ENCODE measurements around the gene EIF3A. TPM values are rescaled to one million over a fixed set of nuclear protein-coding genes. Genes with fewer than 3 reads are reported as not detected.
"Not testable (repeated sequence)": the region's sequence is repeated elsewhere in the genome, so short reads cannot be mapped to it uniquely, and the experiment has no call there.

The EIF3A gene
- polyA plus RNA-seq, 1 donor from 2014 or later = 38.6 TPM

DNA sequence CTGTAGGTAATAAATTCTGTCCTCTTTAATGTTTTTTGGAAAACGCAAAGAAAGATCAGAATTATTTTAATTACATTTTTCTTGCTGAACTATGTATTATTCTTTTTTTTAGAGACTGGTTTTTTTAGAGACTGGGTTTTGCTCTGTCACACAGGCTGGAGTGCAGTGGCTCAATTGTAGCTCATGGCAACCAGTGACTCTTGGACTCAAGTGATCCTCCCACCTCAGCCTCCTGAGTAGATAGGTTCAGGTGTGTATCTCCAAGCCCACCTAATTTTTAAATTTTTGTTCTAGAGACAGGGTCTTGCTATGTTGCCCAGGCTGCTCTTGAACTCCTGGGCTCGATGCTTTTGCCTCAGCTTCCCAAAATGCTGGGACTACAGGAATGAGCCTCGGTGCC is 18.0 kb upstream of the EIF3A start (continued):
- TF ChIP-seq, protein P1, sequence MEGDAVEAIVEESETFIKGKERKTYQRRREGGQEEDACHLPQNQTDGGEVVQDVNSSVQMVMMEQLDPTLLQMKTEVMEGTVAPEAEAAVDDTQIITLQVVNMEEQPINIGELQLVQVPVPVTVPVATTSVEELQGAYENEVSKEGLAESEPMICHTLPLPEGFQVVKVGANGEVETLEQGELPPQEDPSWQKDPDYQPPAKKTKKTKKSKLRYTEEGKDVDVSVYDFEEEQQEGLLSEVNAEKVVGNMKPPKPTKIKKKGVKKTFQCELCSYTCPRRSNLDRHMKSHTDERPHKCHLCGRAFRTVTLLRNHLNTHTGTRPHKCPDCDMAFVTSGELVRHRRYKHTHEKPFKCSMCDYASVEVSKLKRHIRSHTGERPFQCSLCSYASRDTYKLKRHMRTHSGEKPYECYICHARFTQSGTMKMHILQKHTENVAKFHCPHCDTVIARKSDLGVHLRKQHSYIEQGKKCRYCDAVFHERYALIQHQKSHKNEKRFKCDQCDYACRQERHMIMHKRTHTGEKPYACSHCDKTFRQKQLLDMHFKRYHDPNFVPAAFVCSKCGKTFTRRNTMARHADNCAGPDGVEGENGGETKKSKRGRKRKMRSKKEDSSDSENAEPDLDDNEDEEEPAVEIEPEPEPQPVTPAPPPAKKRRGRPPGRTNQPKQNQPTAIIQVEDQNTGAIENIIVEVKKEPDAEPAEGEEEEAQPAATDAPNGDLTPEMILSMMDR (IDR thresholded peaks at IDR 0.05; ENCODE audit: poor library complexity, severe bottlenecking) = no peak
- TF ChIP-seq RAD21 (conservative IDR thresholded peaks at IDR 0.05) = no peak

DNA sequence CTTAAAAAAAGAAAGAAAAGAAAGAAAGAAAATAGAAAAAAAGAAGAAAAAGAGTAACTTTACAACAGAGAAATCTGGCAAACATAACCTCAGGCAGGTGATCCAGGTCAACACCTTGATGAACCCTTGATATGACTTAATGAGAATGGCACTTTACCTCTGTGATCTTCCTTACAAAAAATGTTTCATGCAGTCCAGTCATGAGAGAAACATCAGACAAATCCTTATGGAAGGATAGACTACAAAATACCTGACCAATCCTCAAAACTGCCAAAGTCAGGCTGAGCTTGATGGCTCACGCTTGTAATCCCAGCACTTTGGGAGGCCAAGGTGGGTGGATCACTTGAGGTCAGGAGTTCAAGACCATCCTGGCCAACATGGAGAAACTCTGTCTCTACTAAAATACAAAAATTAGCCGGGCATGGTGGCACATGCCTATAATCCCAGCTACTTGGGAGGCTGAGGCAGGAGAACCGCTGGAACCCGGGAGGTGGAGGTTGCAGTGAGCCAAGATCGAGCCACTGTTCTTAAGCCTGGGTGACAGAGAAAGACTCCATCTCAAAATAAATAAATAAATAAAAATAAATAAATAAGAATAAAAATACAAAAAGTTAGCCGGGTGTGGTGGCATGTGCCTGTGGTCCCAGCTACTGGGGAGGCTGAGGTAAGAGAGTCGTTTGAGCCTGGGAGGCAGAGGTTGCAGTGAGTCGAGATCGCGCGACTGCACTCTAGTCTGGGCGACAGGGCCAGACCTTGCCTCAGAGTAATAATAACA is 16.2 kb upstream of the EIF3A start:
- H3K79me2 ChIP-seq (replicated peaks; ENCODE audit: insufficient read depth, low read length); H4K20me1 ChIP-seq (ENCODE audit: insufficient read depth); H3K36me3 ChIP-seq (ENCODE audit: insufficient read depth, low read length); H3K27ac ChIP-seq (ENCODE audit: low read length); H3F3A ChIP-seq (ENCODE audit: insufficient read depth, low read length, poor library complexity, severe bottlenecking); H3K9me2 ChIP-seq (ENCODE audit: insufficient read depth, low read length); H2AFZ ChIP-seq (ENCODE audit: low read depth, low read length); H3K27me3 ChIP-seq (ENCODE audit: insufficient read depth, low read depth, low read length); H3K9me3 ChIP-seq (ENCODE audit: low read length); H3K4me3 ChIP-seq (ENCODE audit: low read length); H3K9ac ChIP-seq (ENCODE audit: low read length); H3K4me2 ChIP-seq (ENCODE audit: low read length): not testable (repeated sequence)

DNA sequence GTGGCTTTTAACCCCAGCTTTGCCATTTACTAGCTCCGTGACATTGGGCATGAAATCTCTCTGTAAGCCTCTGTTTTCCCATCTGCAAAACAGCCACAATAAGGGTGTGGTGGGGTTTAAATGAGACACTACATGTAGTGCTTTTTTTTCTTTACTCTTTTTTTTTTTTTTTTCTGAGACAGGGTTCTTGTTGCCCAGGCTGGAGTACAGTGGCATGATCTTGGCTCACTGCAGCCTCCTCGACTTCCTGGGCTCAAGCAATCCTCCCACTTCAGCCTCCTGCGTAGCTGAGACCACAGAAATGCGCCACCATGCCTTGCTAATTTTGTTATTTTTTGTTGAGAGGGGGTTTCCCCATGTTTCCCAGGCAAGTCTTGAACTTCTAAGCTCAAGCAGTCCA is 15.0 kb upstream of the EIF3A start:
- no peaks in the 10 kb centered on the region for H3K9me3 ChIP-seq (ENCODE audit: low read length)
- no peak overlapping the region for H3K9ac ChIP-seq (ENCODE audit: low read length)
- H3K4me3 ChIP-seq (ENCODE audit: low read length) = no peak overlapping the region
- no peak overlapping the region for H3K27ac ChIP-seq (ENCODE audit: low read length)
- no peaks in the 10 kb centered on the region for H3K36me3 ChIP-seq (ENCODE audit: insufficient read depth, low read length)
- H3K27me3 ChIP-seq (ENCODE audit: insufficient read depth, low read depth, low read length) = no peaks in the 10 kb centered on the region
- TF ChIP-seq, protein P1 (IDR thresholded peaks at IDR 0.05; ENCODE audit: poor library complexity, severe bottlenecking) = no peak
- TF ChIP-seq POLR2AphosphoS5 (IDR thresholded peaks at IDR 0.05) (no peak), SMC3 (conservative IDR thresholded peaks at IDR 0.05; ENCODE audit: poor library complexity) (no peak), EZH2 (IDR thresholded peaks at IDR 0.05; ENCODE audit: borderline replicate concordance, insufficient read depth, low read length, poor library complexity, severe bottlenecking) (no peak), TAF1 (IDR thresholded peaks at IDR 0.05; ENCODE audit: low read depth) (no peak), RAD21 (conservative IDR thresholded peaks at IDR 0.05) (no peak), MXI1 (conservative IDR thresholded peaks at IDR 0.05; ENCODE audit: poor library complexity, severe bottlenecking) (no peak)
- TF ChIP-seq, protein P2, sequence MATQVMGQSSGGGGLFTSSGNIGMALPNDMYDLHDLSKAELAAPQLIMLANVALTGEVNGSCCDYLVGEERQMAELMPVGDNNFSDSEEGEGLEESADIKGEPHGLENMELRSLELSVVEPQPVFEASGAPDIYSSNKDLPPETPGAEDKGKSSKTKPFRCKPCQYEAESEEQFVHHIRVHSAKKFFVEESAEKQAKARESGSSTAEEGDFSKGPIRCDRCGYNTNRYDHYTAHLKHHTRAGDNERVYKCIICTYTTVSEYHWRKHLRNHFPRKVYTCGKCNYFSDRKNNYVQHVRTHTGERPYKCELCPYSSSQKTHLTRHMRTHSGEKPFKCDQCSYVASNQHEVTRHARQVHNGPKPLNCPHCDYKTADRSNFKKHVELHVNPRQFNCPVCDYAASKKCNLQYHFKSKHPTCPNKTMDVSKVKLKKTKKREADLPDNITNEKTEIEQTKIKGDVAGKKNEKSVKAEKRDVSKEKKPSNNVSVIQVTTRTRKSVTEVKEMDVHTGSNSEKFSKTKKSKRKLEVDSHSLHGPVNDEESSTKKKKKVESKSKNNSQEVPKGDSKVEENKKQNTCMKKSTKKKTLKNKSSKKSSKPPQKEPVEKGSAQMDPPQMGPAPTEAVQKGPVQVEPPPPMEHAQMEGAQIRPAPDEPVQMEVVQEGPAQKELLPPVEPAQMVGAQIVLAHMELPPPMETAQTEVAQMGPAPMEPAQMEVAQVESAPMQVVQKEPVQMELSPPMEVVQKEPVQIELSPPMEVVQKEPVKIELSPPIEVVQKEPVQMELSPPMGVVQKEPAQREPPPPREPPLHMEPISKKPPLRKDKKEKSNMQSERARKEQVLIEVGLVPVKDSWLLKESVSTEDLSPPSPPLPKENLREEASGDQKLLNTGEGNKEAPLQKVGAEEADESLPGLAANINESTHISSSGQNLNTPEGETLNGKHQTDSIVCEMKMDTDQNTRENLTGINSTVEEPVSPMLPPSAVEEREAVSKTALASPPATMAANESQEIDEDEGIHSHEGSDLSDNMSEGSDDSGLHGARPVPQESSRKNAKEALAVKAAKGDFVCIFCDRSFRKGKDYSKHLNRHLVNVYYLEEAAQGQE (IDR thresholded peaks at IDR 0.05; ENCODE audit: borderline replicate concordance) = no peak
- no peaks in the 10 kb centered on the region for H3K9me2 ChIP-seq (ENCODE audit: insufficient read depth, low read length)
- no peak overlapping the region for H2AFZ ChIP-seq (ENCODE audit: low read depth, low read length)
- H4K20me1 ChIP-seq (ENCODE audit: insufficient read depth) = no peaks in the 10 kb centered on the region
- H3K79me2 ChIP-seq (replicated peaks; ENCODE audit: insufficient read depth, low read length) = no peaks in the 10 kb centered on the region
- no peak overlapping the region for H3K4me2 ChIP-seq (ENCODE audit: low read length)
- no peaks in the 10 kb centered on the region for H3F3A ChIP-seq (ENCODE audit: insufficient read depth, low read length, poor library complexity, severe bottlenecking)
